HepG2 (cell line): ENCODE results near the gene INHA. TPM values are rescaled to one million over a fixed set of nuclear protein-coding genes. Genes with fewer than 3 reads are reported as not detected.

Source experiments
- ARNTL ChIP-seq: sonication (generic); formaldehyde crosslinking; IDR thresholded peaks from 2 replicates; pipeline ENCODE4 v1.4.0; 2020; ENCODE audit warnings: mild to moderate bottlenecking, missing genetic modification reagents
- BRF2 ChIP-seq: sonication (generic); formaldehyde crosslinking; IDR thresholded peaks from 2 replicates; pipeline ENCODE4 v1.8.1; 2022; ENCODE audit warnings: mild to moderate bottlenecking, missing genetic modification reagents
- HNRNPL ChIP-seq: fragments of 200-400 bp; formaldehyde crosslinking; IDR thresholded peaks from 2 replicates; pipeline ENCODE4 v1.6.1; 2017; ENCODE audit warnings: mild to moderate bottlenecking, low read depth, low read length
- KDM3A ChIP-seq: IDR thresholded peaks from 2 replicates; pipeline ENCODE4 v1.6.1; 2018; ENCODE audit warnings: low read depth, missing compliant biosample characterization
- MAZ ChIP-seq, 2 experiments: sonication (generic) in 1 of 2; formaldehyde crosslinking in 1 of 2; IDR thresholded peaks; 2 replicates each; pipeline versions ENCODE4 v1.5.0 to v1.6.1; 2012 to 2020; ENCODE audit warnings: low read depth in 2 of 2, mild to moderate bottlenecking in 2 of 2, borderline replicate concordance in 1 of 2, improper control_type of control experiment in 1 of 2, low read length in 1 of 2, missing genetic modification reagents in 1 of 2, moderate library complexity in 1 of 2
- MBD4 ChIP-seq: IDR thresholded peaks from 2 replicates; pipeline ENCODE4 v1.6.1; 2012; ENCODE audit warnings: low read length, inconsistent platforms, borderline replicate concordance
- MLX ChIP-seq: IDR thresholded peaks from 2 replicates; pipeline ENCODE4 v1.6.1; 2016
- NCOR1 ChIP-seq: fragments of 200-600 bp; sonication (generic); IDR thresholded peaks from 2 replicates; pipeline ENCODE4 v1.7.0; 2017; ENCODE audit warnings: antibody characterized with exemption, low read length, borderline replicate concordance
- POGK ChIP-seq: sonication (generic); formaldehyde crosslinking; conservative IDR thresholded peaks from 2 replicates; pipeline ENCODE4 v1.8.0; 2022; ENCODE audit warnings: mild to moderate bottlenecking, moderate library complexity, missing genetic modification reagents
- TGIF2 ChIP-seq: IDR thresholded peaks from 2 replicates; pipeline ENCODE4 v1.6.1; 2016; ENCODE audit warnings: control low read depth, missing compliant biosample characterization
- U2AF1 ChIP-seq: fragments of 200-400 bp; formaldehyde crosslinking; optimal IDR thresholded peaks from 2 replicates; pipeline ENCODE3; 2017; ENCODE audit warnings: mild to moderate bottlenecking, low read depth, low read length
- ZNF18 ChIP-seq: sonication (generic); formaldehyde crosslinking; IDR thresholded peaks from 2 replicates; pipeline ENCODE4 v1.8.0; 2022; ENCODE audit warnings: mild to moderate bottlenecking, missing genetic modification reagents; ENCODE audit not compliant: insufficient replicate concordance
- ZNF275 ChIP-seq: sonication (generic); formaldehyde crosslinking; IDR thresholded peaks from 2 replicates; pipeline ENCODE4 v1.8.0; 2022; ENCODE audit warnings: missing genetic modification reagents, mild to moderate bottlenecking, inconsistent platforms, borderline replicate concordance
- ZNF296 ChIP-seq: sonication (generic); formaldehyde crosslinking; conservative IDR thresholded peaks from 2 replicates; pipeline ENCODE4 v1.5.0; 2020; ENCODE audit warnings: mild to moderate bottlenecking, missing genetic modification reagents
- ZNF441 ChIP-seq: sonication (generic); formaldehyde crosslinking; IDR thresholded peaks from 2 replicates; pipeline ENCODE4 v1.7.0; 2021; ENCODE audit warnings: missing genetic modification reagents, borderline replicate concordance
- ZNF550 ChIP-seq: sonication (generic); formaldehyde crosslinking; IDR thresholded peaks from 2 replicates; pipeline ENCODE4 v1.4.0; 2020; ENCODE audit warnings: mild to moderate bottlenecking, missing genetic modification reagents, borderline replicate concordance
- ZNF556 ChIP-seq: sonication (generic); formaldehyde crosslinking; IDR thresholded peaks from 2 replicates; pipeline ENCODE4 v1.4.0; 2020; ENCODE audit warnings: mild to moderate bottlenecking, missing genetic modification reagents, borderline replicate concordance
- ZNF563 ChIP-seq: sonication (generic); formaldehyde crosslinking; IDR thresholded peaks from 2 replicates; pipeline ENCODE4 v1.8.0; 2022; ENCODE audit warnings: mild to moderate bottlenecking, moderate library complexity, missing genetic modification reagents
- ZNF567 ChIP-seq: sonication (generic); formaldehyde crosslinking; IDR thresholded peaks from 2 replicates; pipeline ENCODE4 v1.8.1; 2023; ENCODE audit warnings: mild to moderate bottlenecking, missing genetic modification reagents, borderline replicate concordance
- ZNF816 ChIP-seq: sonication (generic); formaldehyde crosslinking; IDR thresholded peaks from 2 replicates; pipeline ENCODE4 v1.8.0; 2022; ENCODE audit warnings: missing genetic modification reagents, mild to moderate bottlenecking, borderline replicate concordance
- ZSCAN9 ChIP-seq: IDR thresholded peaks from 2 replicates; pipeline ENCODE4 v1.6.1; 2016; ENCODE audit warnings: borderline replicate concordance
- polyA plus RNA-seq, 8 experiments: library from polyadenylated mRNA; depleted of rRNA in 3 of 8; stranded (reverse) in 7 of 8; unstranded in 1 of 8; fragments of >200 nt; fragmentation: Illumina TruSeq in 4 of 8; extraction: Trizol in 4 of 8; gene quantifications; 2 replicates each; pipeline versions ENCODE4 v1.2.1 to v1.2.3, GENCODE V29; 2011 to 2016; ENCODE audit warnings: low read depth in 4 of 8, missing spikeins in 1 of 8, mixed read lengths in 1 of 8; ENCODE audit not compliant: insufficient read depth in 1 of 8
- total RNA-seq, 5 experiments: library from RNA; depleted of rRNA; stranded (reverse); fragments of >200 nt; fragmentation: Illumina TruSeq; extraction: Trizol; gene quantifications; 2 replicates each; pipeline ENCODE4 v1.2.3, GENCODE V29; 2016; ENCODE audit warnings: low read depth in 1 of 5

INHA gene
- total and polyA plus RNA-seq, 2 of the 13 experiments (the other 11 are each of a cell fraction or from before 2014, with no cell fraction given): 4.1 to 15.2 TPM

GRCh38 chr2:219598308-219599078 is 26.4 kb downstream of the INHA start (continued):
- TF ChIP-seq ZNF275: no peak
- peak; percentile 77; the same call in 1 of the 2 replicates for TF ChIP-seq ZNF556 (CRISPR knock-in tag)
- TF ChIP-seq ZNF550 (CRISPR knock-in tag): no peak
- TF ChIP-seq BRF2 (CRISPR knock-in tag): 0 out of 2 replicates have a peak, but pooled peaks have one; percentile 3
- TF ChIP-seq U2AF1: peak; percentile 60
- peak; percentile 47; the same call in 1 of the 2 replicates for TF ChIP-seq ZNF816 (CRISPR knock-in tag)
- no peak for TF ChIP-seq MLX (CRISPR knock-in tag)
- no peak for TF ChIP-seq ZNF563 (CRISPR knock-in tag)
- 0 out of 2 replicates have a peak, but pooled peaks have one; percentile 37 for TF ChIP-seq ZNF441
- no peak for TF ChIP-seq ZNF18
- 0 out of 2 replicates have a peak, but pooled peaks have one; percentile 37 for TF ChIP-seq ZNF567 (CRISPR knock-in tag)
- no peak for TF ChIP-seq HNRNPL
- TF ChIP-seq NCOR1: peak; percentile 63
- no peak for TF ChIP-seq ZNF296 (CRISPR knock-in tag)
- no peak for TF ChIP-seq KDM3A
- TF ChIP-seq MBD4: no peak
- TF ChIP-seq ZSCAN9: no peak
- TF ChIP-seq POGK (CRISPR knock-in tag): 0 out of 2 replicates have a peak, but pooled peaks have one; percentile 66
- TF ChIP-seq TGIF2 (CRISPR knock-in tag): 0 out of 2 replicates have a peak, but pooled peaks have one; percentile 2
- TF ChIP-seq ARNTL (CRISPR knock-in tag): peak; percentile 15; the same call in 1 of the 2 replicates
- TF ChIP-seq MAZ (IDR thresholded peaks at IDR 0.05; ENCODE audit: borderline replicate concordance, low read depth, low read length): no peak
- no peak for TF ChIP-seq MAZ (CRISPR knock-in tag; IDR thresholded peaks at IDR 0.05; ENCODE audit: low read depth)
